ENCODE results near the gene TMPRSS7. TPM values are rescaled to one million over a fixed set of nuclear protein-coding genes. Genes with fewer than 3 reads are reported as not detected.

TMPRSS7 gene
- total RNA-seq, 1 donor from 2014 or later = not detected

DNA sequence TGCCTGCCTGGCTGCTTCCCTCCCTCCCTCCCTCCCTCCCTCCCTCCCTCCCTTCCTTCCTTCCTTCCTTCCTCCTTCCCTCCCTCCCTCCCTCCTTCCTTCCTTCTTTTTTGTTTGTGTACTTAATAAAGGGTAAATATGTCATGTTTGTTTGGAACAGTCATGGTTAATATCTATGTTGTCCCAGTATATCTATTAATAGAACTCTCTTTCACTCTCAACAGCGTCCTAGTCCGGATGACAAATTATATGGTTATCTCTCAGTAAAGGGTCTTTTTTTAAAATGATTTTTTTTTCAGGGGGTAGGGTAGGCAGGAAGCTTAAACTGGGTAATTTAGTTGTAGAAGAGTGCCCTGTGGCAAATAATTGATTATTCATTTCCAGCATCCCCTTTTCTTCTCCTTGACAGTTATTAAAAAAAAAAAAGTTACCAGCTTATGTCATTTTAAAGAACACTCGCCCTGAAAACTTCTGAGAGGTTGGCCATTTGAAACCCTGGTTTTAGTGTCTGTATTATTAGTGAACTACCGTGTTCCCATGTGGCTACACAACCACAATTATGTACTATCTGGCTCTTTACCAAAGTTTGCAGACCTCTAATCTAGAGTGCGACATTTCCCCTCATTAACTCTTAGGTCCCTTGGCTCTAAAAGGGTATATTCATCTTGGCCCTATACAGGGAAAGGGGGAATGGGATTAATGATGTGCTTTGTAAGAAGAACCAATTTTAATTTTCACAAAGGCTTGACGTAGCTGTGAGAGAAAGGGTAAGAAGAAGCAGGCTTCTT lies 22.1 kb upstream of the TMPRSS7 start:
- Mint-ChIP-seq H3K4me1 (peaks cover 16% of the 10 kb centered on the region), H3K27ac (no peak overlapping the region), H3K9me3 (no peaks in the 10 kb centered on the region), H3K27me3 (no peaks in the 10 kb centered on the region), H3K4me3 (no peak overlapping the region), H3K36me3 (ENCODE audit: low read depth) (no peaks in the 10 kb centered on the region)
- TF ChIP-seq, protein P1, sequence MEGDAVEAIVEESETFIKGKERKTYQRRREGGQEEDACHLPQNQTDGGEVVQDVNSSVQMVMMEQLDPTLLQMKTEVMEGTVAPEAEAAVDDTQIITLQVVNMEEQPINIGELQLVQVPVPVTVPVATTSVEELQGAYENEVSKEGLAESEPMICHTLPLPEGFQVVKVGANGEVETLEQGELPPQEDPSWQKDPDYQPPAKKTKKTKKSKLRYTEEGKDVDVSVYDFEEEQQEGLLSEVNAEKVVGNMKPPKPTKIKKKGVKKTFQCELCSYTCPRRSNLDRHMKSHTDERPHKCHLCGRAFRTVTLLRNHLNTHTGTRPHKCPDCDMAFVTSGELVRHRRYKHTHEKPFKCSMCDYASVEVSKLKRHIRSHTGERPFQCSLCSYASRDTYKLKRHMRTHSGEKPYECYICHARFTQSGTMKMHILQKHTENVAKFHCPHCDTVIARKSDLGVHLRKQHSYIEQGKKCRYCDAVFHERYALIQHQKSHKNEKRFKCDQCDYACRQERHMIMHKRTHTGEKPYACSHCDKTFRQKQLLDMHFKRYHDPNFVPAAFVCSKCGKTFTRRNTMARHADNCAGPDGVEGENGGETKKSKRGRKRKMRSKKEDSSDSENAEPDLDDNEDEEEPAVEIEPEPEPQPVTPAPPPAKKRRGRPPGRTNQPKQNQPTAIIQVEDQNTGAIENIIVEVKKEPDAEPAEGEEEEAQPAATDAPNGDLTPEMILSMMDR (IDR thresholded peaks at IDR 0.05) = no peak
- intact Hi-C loops (cut with micrococcal nuclease) = no loop called here
- DNase-seq (no peak), ATAC-seq (ENCODE audit: low read depth) (no peak)
- ChIA-PET POLR2A (no interaction called here), CTCF (interaction anchor here (0.6 to 5.1 kb wide), 16 partner anchors 8 to 434 kb away, joined by 3 to 81 read pairs (median 5); partner anchors contain the start of gene TMPRSS7)

DNA sequence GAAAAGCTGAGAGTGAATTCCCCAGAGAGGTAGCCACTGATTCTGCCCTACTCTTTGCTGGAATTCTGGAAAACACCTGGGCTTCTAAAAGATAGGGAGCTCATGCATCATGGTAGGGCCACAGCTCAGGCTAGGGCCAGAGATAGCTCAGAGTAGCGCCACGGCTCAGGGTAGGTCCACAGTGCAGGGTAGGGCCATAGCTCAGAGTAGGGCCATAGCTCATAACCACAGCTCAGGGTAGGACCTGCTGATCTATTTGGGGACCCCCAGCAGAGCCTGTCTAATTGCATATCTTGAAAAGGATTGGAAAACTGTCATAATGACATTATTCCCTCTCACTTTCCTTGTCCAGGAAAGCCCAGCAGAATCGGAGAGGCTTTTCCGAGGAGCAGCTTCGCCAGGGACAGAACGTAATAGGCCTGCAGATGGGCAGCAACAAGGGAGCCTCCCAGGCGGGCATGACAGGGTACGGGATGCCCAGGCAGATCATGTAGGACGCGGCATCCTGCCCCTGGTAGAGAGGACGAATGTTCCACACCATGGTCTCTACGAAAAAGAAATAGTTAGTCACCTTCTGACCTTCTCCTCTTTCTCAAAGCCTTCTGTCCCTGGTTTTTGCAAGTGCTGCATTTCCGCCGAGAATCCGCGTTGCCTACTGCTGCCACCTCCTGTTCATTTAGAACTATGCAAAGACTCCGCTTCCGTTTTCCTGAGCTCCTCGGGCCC lies 21.3 kb upstream of the TMPRSS7 start:
- TF ChIP-seq, protein P1 (IDR thresholded peaks at IDR 0.05) = no peak
- ATAC-seq (ENCODE audit: low read depth) (peak; percentile 82), DNase-seq (peak; percentile 21)
- intact Hi-C loops (cut with micrococcal nuclease) = loop anchor here (1.0 kb wide), 5 partner anchors 24 to 435 kb away; no protein-coding TSS in a partner anchor
- Mint-ChIP-seq H3K36me3 (ENCODE audit: low read depth) (no peaks in the 10 kb centered on the region), H3K9me3 (no peaks in the 10 kb centered on the region), H3K4me3 (peak overlapping the region; percentile 21), H3K4me1 (peaks cover 16% of the 10 kb centered on the region), H3K27ac (no peak overlapping the region), H3K27me3 (no peaks in the 10 kb centered on the region)
- ChIA-PET POLR2A (interaction anchor here (1.2 kb wide), 1 partner anchor 34 kb away, joined by 4 read pairs; the partner anchor contains the start of gene ABHD10), CTCF (interaction anchor here (0.5 to 5.1 kb wide), 28 partner anchors 9 to 435 kb away, joined by 3 to 81 read pairs (median 5); partner anchors contain the start of gene TMPRSS7)

DNA sequence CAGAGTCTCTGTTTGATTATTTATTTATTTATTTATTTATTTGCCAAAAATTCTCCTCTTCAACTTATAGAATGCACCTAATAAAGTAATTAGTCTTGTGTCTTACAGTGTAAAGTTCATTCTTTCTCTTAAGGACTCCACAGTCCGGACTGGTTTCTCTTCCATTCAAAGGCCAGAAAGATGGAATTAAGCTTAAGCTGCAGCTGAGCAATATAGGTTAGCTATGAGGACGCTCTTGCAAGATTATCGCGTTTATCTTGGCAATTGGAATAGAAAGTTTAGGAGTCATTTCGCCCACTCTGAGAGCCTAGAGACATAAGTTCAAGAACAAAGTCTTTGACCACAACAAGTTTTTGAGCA lies 20.8 kb upstream of the TMPRSS7 start:
- no peak for ATAC-seq (ENCODE audit: low read depth)
- intact Hi-C loops (cut with micrococcal nuclease) = loop anchor here (1.0 kb wide), 5 partner anchors 24 to 435 kb away; no protein-coding TSS in a partner anchor
- H3K27ac Mint-ChIP-seq = no peak overlapping the region
- DNase-seq = no peak
- H3K4me3 Mint-ChIP-seq = no peak overlapping the region
- TF ChIP-seq, protein P1 (IDR thresholded peaks at IDR 0.05) = no peak
- H3K9me3 Mint-ChIP-seq = no peaks in the 10 kb centered on the region
- H3K4me1 Mint-ChIP-seq = peaks cover 16% of the 10 kb centered on the region
- H3K36me3 Mint-ChIP-seq (ENCODE audit: low read depth) = no peaks in the 10 kb centered on the region
- CTCF ChIA-PET = interaction anchor here (0.5 to 5.1 kb wide), 23 partner anchors 10 to 435 kb away, joined by 3 to 81 read pairs (median 5); partner anchors contain the start of gene TMPRSS7
- no peaks in the 10 kb centered on the region for H3K27me3 Mint-ChIP-seq
- POLR2A ChIA-PET = interaction anchor here (0.6 to 1.2 kb wide), 2 partner anchors 35 to 296 kb away, joined by 3 to 4 read pairs; partner anchors contain the start of gene ABHD10

DNA sequence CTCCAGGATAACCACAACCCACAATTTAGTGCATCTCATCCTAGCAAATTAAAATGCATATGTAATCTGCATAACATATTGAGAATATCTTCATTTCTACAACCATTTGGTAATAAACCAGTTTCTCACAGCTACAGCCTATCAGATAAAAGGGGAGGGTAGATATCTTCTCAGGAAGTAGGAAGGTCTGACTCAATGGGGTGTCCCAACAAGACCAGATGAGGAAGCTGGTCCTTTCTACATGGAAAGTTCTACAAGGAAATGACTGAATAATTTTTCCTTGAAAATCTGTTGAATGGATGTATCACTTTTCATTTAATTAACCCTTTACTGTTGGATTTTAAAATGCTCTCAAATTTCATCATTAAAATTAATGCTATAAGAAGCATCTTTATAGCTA lies 17.4 kb upstream of the TMPRSS7 start:
- H3K36me3 Mint-ChIP-seq (ENCODE audit: low read depth) = no peaks in the 10 kb centered on the region
- POLR2A ChIA-PET = no interaction called here
- peaks cover 13% of the 10 kb centered on the region for H3K4me1 Mint-ChIP-seq
- ATAC-seq (ENCODE audit: low read depth) (no peak), DNase-seq (no peak)
- no peak overlapping the region for H3K4me3 Mint-ChIP-seq
- no peaks in the 10 kb centered on the region for H3K27me3 Mint-ChIP-seq
- H3K9me3 Mint-ChIP-seq = no peaks in the 10 kb centered on the region
- CTCF ChIA-PET = interaction anchor here (1.4 to 1.7 kb wide), 2 partner anchors 10 to 28 kb away, joined by 4 to 5 read pairs; no protein-coding TSS in a partner anchor
- TF ChIP-seq, protein P1 (IDR thresholded peaks at IDR 0.05) = no peak
- H3K27ac Mint-ChIP-seq = no peak overlapping the region
- intact Hi-C loops (cut with micrococcal nuclease) = loop anchor here (2.0 kb wide), 1 partner anchor 26 kb away; no protein-coding TSS in a partner anchor

DNA sequence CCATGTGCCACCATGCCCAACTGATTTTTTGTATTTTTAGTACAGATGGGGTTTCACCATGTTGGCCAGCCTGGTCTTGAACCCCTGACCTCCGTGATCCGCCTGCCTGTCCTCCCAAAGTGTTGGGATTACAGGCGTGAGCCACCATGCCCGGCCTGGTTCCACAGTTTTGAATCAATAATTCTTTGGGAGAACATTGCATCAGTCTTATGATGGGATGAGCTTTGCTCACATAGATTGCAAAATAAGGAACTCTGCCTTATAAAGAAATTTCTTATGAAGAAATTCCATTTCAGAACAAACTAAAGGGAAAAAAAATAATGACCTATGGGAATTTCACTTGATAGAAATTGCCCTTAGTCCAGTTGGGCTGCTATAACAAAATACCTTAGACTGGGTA lies 15.8 kb upstream of the TMPRSS7 start:
- CTCF ChIA-PET = no interaction called here
- Mint-ChIP-seq H3K4me1 (peaks cover 4% of the 10 kb centered on the region), H3K27me3 (no peaks in the 10 kb centered on the region), H3K36me3 (ENCODE audit: low read depth) (no peaks in the 10 kb centered on the region), H3K27ac (no peak overlapping the region), H3K4me3 (no peak overlapping the region), H3K9me3 (no peaks in the 10 kb centered on the region)
- TF ChIP-seq, protein P1 (IDR thresholded peaks at IDR 0.05) = no peak
- no peak for DNase-seq
- POLR2A ChIA-PET = no interaction called here
- ATAC-seq (ENCODE audit: low read depth) = no peak
- intact Hi-C loops (cut with micrococcal nuclease) = no loop called here
